DMS114 treated with DMSO at 0.1 percent for 48 hours (cell line): Measurements from ENCODE around the gene CRIP1.

Source experiments
- DNase-seq: peaks from one replicate; lab custom pipeline; 2025; ENCODE audit not compliant: unreplicated experiment; lab: John Stamatoyannopoulos, UW

CRIP1 gene

GRCh38 chr14:105469456-105470349 is 17.0 kb upstream of the CRIP1 start:
- no peak for DNase-seq

GRCh38 chr14:105470350-105471296 is 16.1 kb upstream of the CRIP1 start:
- no peak for DNase-seq

GRCh38 chr14:105471297-105471821 is 15.3 kb upstream of the CRIP1 start:
- DNase-seq, result no peak

- no peak for DNase-seq
Observed at GRCh38 chr14:105471823-105472485, 14.7 kb upstream of the CRIP1 start.

- no peak for DNase-seq
Observed at GRCh38 chr14:105472486-105472991, 14.1 kb upstream of the CRIP1 start.

- no peak for DNase-seq
Observed at GRCh38 chr14:105473033-105473676, 13.5 kb upstream of the CRIP1 start.

GRCh38 chr14:105473677-105474482 is 12.8 kb upstream of the CRIP1 start:
- peak; percentile 34 for DNase-seq

- no peak for DNase-seq
Observed at GRCh38 chr14:105474483-105475268, 12.0 kb upstream of the CRIP1 start, which contains the start of gene CRIP2. Gene CRIP2, plus strand, starts transcription at chr14:105474821. Its CDS starts 42 bp downstream, at chr14:105474863.

GRCh38 chr14:105475269-105476096 is 11.2 kb upstream of the CRIP1 start:
- DNase-seq, result no peak

GRCh38 chr14:105476097-105476830 is 10.4 kb upstream of the CRIP1 start:
- no peak for DNase-seq

GRCh38 chr14:105476831-105477659 is 9.6 kb upstream of the CRIP1 start:
- no peak for DNase-seq

- no peak for DNase-seq
Observed at GRCh38 chr14:105477660-105478397, 8.9 kb upstream of the CRIP1 start.

GRCh38 chr14:105478398-105479251 is 8.1 kb upstream of the CRIP1 start:
- DNase-seq, result no peak

GRCh38 chr14:105479431-105480158 is 7.1 kb upstream of the CRIP1 start:
- peak; percentile 26 for DNase-seq
